ENCODE results near the gene TRMT112.
A peak's percentile ranks its signal among the peaks of the same experiment; 100 is the strongest.

The TRMT112 gene

DNA sequence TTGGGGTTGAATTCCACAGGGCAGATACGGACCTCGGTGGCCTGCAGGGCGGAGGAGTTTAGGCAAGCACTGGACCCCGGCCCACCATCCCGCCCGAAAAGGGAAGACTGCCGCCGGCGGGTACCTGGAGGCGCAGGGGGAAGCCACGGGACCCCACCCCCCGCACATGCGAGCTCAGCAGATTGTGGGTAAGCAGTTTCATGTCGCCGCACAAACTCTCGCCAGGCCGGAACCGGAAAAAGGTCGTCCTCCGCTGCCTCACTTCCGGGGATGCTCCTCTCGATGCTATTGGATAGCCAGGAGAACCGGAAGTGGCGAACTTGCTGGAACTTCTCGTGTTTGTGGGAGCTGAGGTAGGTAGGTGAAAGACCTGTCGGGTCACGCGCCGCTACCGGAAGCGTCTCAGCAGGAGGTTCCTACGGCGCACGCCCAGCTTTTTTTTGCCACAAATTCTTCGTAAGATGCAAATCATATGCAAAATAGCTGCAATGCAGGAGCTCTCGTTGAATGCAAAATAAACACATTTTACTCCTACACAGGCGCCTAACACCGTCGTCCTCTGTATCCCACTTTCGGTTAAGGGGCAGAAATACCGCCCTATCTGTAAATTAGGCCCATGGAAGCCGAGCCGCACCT is at the start of gene TRMT112:
Gene TRMT112 (minus strand): TSS at position 235 of the 636 bp plus-strand sequence. CDS start 33 bp downstream, at position 202.
- DNase-seq: peak; percentile 97 to 98

GRCh38 chr11:64366751-64367150 is 49.4 kb upstream of the TRMT112 start:
- no peak for DNase-seq

GRCh38 chr11:64364911-64365310 is 47.6 kb upstream of the TRMT112 start:
- no peak for DNase-seq

GRCh38 chr11:64364435-64364834 is 47.1 kb upstream of the TRMT112 start:
- DNase-seq: no peak

DNA sequence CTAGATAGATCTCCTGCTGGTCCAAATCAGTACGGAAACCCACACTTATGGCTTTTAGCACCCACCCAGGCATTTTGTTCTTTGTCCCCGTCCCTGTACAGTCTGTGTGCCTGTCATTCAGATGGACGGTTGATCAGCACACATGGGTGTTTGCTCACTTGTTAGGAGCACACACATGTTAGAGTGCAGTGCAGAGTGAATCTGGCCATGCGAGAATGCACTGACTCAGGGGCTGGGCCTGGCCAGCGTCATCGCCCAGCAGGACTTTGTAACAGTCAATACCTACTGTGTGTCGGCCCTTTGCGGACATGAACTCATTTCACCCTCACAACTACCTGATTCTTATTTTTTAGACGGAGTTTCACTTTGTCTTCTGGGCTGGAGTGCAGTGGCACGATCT is 45.0 kb upstream of the TRMT112 start:
- no peak for DNase-seq

GRCh38 chr11:64361659-64362058 is 44.3 kb upstream of the TRMT112 start:
- no peak for DNase-seq

DNA sequence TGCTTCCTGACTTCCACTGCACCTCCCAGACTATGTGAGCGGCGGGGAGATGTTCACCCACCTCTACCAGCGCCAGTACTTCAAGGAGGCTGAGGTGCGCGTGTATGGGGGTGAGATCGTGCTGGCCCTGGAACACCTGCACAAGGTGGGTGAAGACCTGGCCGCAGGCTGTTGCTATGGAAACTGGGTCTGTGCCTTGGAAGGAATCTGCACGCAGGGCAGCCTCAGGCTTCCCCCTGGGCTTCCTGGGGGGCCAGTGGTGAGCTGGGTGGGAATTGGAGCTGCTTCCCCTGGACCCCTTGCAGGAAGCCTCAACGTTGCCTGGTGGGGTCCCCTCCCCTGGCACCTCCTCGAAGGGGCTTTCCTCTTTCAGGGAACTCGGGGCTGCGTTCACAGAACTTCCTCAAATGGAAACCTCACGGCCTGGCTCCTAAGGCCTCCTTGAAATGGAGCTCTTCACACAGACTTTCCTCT is 43.1 kb upstream of the TRMT112 start:
- DNase-seq: no peak

DNA sequence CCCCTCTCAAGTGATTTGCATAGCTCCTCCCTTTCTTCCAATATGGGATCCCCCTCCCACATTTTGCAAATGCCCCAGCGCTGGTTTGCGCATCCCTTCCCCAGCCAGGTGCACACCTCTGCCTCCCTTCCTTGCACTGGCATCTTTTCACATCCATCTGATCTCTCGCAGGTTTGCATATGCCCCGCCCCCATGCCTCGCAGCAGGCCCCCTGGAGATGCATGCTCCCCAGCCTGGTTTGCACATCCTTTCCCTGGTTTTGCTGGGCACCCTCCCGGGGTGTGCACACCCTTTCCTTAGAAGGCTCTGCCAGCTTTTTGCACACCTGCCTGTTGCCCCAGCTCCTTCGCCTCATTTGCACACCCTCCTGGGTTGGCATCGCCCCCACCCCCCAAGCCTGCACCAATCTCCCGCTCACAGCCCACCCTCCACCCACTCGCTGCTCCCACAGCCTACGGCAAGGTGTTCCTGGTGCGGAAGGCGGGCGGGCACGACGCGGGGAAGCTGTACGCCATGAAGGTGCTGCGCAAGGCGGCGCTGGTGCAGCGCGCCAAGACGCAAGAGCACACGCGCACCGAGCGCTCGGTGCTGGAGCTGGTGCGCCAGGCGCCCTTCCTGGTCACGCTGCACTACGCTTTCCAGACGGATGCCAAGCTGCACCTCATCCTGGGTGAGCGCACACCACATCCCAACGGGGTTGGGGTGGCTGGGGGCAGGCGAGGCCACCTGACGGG is 42.5 kb upstream of the TRMT112 start:
- DNase-seq: no peak

- peak in 1 of 2 experiments; percentile 39 for DNase-seq
Observed at GRCh38 chr11:64358907-64359711, 41.8 kb upstream of the TRMT112 start, which contains the start of gene RPS6KA4. RPS6KA4 (plus strand) TSS chr11:64359162; CDS start chr11:64359236, 74 bp downstream.

DNA sequence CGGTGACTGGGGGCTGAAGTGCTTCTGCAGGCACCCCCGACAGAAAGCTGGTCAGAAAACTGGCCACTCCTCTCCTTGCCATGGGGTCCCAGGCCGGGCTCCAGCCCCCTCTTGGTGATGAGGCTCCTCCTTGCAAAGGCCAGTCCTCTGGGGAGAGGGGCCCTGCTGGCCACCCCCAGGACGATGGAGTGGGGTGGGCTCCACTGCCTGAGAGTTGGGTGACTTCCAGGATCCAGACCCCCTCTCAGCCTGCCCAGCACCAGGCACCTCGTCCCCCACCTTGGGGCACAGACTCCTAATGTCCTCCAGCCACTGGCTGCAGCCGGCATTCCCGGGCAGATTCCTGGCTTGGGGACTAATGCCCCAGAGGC is 41.2 kb upstream of the TRMT112 start:
- DNase-seq: no peak

DNA sequence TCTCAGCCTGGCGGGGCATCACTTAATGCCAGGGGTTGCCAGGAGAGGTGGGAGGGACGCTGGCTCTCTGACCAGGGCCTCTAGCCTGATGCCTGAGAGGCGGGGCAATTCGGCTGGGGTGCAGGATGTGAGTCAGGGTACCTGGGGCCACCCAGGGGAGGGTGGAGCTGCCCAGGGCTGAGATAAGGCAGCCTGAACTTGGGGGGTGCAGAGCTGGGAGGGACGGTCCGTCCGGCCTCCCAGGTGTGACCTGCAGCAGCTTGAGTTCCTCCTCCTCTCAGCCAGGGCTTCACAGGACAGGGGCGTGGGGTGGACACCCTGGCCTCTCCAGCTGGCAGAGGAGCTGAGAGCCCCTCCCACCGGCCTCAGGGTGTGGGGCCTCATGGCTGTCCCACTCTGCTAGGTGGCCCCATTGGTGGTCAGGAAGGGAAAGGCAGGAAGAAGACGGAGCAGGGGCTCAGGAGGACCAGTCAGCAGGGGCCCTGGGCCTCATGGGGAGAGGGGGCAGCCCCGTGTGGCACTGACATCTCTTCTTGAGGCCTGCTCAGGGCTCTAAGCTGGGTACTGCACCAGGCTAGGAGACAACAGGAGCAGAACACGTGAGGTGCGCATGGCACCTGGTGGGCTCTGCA is 40.7 kb upstream of the TRMT112 start:
- DNase-seq: peak; percentile 63 to 67

DNA sequence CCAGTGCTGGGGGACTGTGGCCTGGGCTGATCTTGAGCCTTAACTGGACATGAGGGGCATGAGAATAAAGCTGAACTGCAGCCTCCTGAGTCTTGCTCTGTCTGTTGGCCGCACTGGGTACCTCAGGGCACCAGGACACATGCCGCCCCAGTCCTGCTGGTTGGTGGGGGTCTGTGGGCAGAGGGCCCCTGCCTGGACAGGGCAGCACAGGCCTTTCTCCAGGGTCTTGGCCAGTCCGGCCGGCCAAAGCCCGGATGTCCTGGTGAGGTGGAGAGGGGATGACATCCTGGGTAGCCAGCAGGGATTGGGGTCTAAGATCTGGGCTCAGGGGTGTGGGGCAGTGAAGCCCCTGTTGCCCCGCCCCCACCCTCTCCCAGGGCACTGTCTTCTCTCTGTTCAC is 40.1 kb upstream of the TRMT112 start:
- no peak for DNase-seq

DNA sequence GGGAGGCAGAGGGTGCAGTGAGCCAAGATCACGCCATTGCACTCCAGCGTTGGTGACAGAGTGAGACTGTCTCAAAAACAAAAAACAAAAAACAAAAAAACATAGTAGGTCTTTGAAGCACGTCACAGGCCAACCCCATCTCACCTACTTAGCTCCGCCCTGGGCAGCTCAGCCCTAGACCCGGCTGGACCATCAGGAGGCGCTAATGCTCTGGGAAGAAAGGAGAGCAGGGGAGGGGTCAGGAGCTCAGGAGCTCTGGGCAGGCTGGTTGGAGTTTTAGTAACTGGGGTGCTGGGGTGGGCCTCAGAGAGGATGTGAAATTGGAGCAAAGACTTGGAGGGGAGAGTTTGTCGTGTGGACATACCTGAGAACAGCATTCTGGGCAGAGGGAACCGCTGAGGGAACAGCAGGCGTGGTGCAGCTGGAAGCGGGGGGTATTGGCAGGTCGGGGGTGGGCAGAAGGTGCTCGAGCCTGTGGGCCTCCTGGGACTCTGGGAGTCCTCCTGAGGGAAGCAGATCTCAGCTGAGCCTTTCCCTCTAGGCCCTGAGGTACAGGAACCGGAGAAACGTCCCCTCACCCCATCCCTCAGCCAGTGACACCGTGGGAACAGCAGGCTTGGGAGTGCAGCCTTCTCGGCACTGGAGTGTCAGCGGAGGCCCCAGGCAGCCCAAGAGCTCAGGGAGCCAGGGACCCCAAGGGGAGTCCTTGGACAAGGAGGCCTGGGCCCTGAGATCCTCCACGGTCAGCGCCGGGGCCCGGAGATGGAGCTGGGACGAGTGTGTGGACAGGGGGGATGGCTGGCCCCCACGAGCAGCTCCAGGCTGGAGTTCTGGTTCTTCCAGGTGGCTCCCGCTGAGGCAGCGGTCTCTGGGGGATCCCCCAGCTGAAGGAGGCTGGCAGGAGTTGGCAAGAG is 39.4 kb upstream of the TRMT112 start:
- peak in 1 of 2 experiments; percentile 49 for DNase-seq

GRCh38 chr11:64355078-64355940 is 38.0 kb upstream of the TRMT112 start:
- peak in 1 of 2 experiments; percentile 74 for DNase-seq

DNA sequence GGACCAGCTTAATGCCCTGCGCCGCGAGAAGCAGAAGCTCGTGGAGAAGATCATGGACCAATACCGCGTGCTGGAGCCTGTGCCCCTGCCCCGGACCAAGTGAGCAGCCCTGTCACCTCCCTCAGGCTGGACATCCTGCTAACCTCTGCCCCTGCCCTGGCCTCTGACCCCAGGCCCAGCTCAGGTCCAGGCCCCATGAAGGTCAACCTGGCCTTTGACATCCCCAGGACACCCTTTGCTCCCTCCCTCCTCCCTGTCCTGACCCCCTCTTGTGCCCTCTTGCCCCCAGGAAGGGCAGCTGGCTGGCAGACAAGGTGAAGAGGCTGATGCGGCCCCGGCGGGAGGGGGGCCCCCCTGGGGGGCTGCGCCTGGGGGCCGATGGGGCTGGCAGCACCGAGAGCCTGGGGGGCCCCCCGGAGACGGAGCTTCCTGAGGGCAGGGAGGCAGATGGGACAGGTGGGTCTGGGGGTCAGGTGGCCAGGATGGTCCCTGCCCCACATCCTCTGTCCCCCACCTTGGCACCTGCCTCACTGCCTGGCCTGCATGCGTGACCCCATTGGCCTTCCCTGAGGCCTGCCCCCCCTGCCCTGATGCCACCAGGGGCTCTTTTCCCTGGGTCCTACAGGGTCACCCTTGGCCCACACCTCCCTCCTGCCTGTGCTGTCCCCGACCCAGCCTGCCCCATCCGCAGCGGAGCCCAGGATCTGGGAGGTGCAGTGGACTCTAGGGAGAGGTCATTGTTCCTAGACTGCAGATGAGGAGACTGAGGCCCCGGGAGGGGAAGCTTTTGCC is 36.6 kb upstream of the TRMT112 start:
- DNase-seq: no peak

- no peak for DNase-seq
Observed at GRCh38 chr11:64352995-64353714, 35.8 kb upstream of the TRMT112 start.

GRCh38 chr11:64352099-64352994 is 35.0 kb upstream of the TRMT112 start:
- no peak for DNase-seq

DNA sequence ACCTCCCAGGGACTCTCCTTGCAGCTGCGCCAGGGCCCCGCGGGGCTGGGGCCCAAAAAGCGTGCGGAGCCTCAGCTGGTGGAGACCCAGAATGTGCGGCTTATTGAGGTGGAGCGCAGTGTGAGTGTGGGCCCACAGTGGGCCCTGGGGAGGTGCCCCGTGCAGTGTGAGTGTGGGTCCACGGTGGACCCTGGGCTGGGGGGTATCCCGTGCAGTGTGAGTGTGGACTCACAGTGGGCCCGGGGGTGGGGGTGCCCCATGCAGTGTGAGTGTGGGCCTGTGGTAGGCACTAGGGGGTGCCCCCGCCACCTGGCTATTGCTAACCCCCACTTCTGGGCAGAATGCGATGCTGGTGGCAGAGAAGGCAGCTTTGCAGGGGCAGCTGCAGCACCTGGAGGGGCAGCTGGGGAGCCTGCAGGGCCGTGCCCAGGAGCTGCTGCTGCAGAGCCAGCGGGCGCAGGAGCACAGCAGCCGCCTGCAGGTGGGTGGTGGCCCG is 33.8 kb upstream of the TRMT112 start:
- DNase-seq: no peak
